NCI-H460 (cell line): ENCODE data around the gene CEP104. TPM values are rescaled to one million over a fixed set of nuclear protein-coding genes. Genes with fewer than 3 reads are reported as not detected.

Source experiments
- DNase-seq: peaks from one replicate; pipeline ENCODE4 v3.0.0-alpha.2; 2016; ENCODE audit warnings: low read depth; ENCODE audit errors: extremely low read depth
- small RNA-seq, 2 experiments: library from RNA; depleted of rRNA; stranded (forward); fragments of <200 nt; gene quantifications; one replicate each; pipeline ENCODE3, GENCODE V24; 2014
- total RNA-seq: library from RNA; depleted of rRNA; stranded (reverse); fragments of >200 nt; shearing (Covaris generic); gene quantifications from 2 replicates; pipeline ENCODE4 v1.2.3, GENCODE V29; 2014; rRNA removed

Gene CEP104
- total RNA-seq, 1 experiment from 2014 or later, result 18.5 TPM

- no peak for DNase-seq
Measured at GRCh38 chr1:3771108-3772026, 85.6 kb downstream of the CEP104 start.

- no peak for DNase-seq
Measured at GRCh38 chr1:3770047-3770765, 86.8 kb downstream of the CEP104 start.

GRCh38 chr1:3768811-3769390, 88.1 kb downstream of the CEP104 start:
- DNase-seq, result no peak

- no peak for DNase-seq
Measured at GRCh38 chr1:3767328-3767925, 89.6 kb downstream of the CEP104 start.

- DNase-seq, result no peak
Measured at GRCh38 chr1:3763351-3764125, 93.5 kb downstream of the CEP104 start.

- DNase-seq, result no peak
Measured at GRCh38 chr1:3762873-3763228, 94.2 kb downstream of the CEP104 start.

GRCh38 chr1:3762151-3762872, 94.7 kb downstream of the CEP104 start:
- DNase-seq, result no peak

Small RNAs within 50 kb of the gene (small RNA-seq; reads per million reads assigned to genes)
- 0 reads per million in 2 experiments for gene RN7SL574P

Other genes starting within 250 kb of the CEP104 start
- gene MEGF6, start 245.7 kb downstream of the CEP104 start, total RNA-seq, result 5.7 and 6.2 TPM in 2 replicates
- gene TPRG1L, start 232.2 kb downstream of the CEP104 start, total RNA-seq, result 5.5 and 7.0 TPM in 2 replicates
- 10.9 and 18.2 TPM in 2 replicates for gene WRAP73, start 207.1 kb downstream of the CEP104 start, total RNA-seq
- 0.07 and 0.17 TPM in 2 replicates for gene TP73, start 204.7 kb downstream of the CEP104 start, total RNA-seq
- gene CCDC27, start 104.8 kb downstream of the CEP104 start, total RNA-seq, result not detected in 2 replicates
- not detected in 2 replicates for gene SMIM1, start 84.5 kb downstream of the CEP104 start, total RNA-seq
- gene LRRC47, start 60.7 kb downstream of the CEP104 start, total RNA-seq, result 19.3 and 24.6 TPM in 2 replicates
- 5.8 and 7.9 TPM in 2 replicates for gene DFFB, start 265 bp upstream of the CEP104 start, total RNA-seq
- 25.1 and 25.6 TPM in 2 replicates for gene C1orf174, start 43.1 kb upstream of the CEP104 start, total RNA-seq